Measurements from ENCODE around the gene C16orf95.

The C16orf95 gene

DNA sequence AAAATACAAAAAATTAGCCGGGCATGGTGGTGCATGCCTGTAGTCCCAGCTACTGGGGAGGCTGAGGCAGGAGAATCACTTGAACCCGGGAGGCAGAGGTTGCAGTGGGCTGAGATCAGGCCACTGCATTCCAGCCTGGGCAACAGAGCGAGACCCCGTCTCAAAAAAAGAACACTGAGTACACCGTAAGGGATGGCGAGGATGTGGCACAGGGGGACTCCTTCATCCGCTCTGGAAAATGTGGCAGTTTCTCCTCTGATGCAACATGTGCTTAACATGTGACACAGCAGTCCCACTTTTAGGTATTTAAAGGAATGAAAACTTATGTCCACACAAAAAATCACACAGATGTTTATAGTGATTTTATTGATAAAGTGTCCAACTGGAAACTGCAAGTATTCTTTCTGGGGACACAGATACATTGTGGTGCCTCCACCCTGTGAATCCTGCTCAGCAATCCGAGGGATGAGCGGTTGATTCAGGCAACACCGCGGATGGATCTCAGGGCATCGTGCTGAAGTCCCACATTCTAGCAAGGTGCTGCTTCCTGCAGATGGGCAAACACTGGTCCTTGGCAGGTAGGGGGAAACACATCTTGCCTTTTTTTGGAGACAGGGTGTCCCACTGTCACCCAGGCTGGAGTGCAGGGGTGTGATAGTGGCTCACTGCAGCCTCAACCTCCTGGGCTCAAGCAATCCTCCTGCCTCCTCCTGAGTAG lies 3.5 kb upstream of the C16orf95 start:
- Histone ChIP-seq H3K79me2 (ENCODE audit: low read length) (peaks cover 21% of the 10 kb centered on the region), H2AFZ (ENCODE audit: low read depth, low read length) (no peak overlapping the region), H4K20me1 (ENCODE audit: insufficient read depth, low read length) (no peaks in the 10 kb centered on the region), H3K9me3 (ENCODE audit: insufficient read depth, low read length) (no peaks in the 10 kb centered on the region), H3K36me3 (replicated peaks; ENCODE audit: low read depth, low read length) (peaks cover 6% of the 10 kb centered on the region), H3K4me1 (ENCODE audit: low read length) (peaks cover 18% of the 10 kb centered on the region), H3K27me3 (ENCODE audit: low read depth, low read length) (no peaks in the 10 kb centered on the region), H3K4me2 (ENCODE audit: low read length) (no peak overlapping the region), H3K27ac (ENCODE audit: low read length) (no peak overlapping the region), H3K4me3 (ENCODE audit: low read length) (no peak overlapping the region), H3K9ac (ENCODE audit: low read length) (no peak overlapping the region)
- TF ChIP-seq, protein P1, sequence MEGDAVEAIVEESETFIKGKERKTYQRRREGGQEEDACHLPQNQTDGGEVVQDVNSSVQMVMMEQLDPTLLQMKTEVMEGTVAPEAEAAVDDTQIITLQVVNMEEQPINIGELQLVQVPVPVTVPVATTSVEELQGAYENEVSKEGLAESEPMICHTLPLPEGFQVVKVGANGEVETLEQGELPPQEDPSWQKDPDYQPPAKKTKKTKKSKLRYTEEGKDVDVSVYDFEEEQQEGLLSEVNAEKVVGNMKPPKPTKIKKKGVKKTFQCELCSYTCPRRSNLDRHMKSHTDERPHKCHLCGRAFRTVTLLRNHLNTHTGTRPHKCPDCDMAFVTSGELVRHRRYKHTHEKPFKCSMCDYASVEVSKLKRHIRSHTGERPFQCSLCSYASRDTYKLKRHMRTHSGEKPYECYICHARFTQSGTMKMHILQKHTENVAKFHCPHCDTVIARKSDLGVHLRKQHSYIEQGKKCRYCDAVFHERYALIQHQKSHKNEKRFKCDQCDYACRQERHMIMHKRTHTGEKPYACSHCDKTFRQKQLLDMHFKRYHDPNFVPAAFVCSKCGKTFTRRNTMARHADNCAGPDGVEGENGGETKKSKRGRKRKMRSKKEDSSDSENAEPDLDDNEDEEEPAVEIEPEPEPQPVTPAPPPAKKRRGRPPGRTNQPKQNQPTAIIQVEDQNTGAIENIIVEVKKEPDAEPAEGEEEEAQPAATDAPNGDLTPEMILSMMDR (IDR thresholded peaks at IDR 0.05; ENCODE audit: low read depth, low read length): no peak
- no peak for TF ChIP-seq EZH2phosphoT487 (IDR thresholded peaks at IDR 0.05; ENCODE audit: low read depth)

DNA sequence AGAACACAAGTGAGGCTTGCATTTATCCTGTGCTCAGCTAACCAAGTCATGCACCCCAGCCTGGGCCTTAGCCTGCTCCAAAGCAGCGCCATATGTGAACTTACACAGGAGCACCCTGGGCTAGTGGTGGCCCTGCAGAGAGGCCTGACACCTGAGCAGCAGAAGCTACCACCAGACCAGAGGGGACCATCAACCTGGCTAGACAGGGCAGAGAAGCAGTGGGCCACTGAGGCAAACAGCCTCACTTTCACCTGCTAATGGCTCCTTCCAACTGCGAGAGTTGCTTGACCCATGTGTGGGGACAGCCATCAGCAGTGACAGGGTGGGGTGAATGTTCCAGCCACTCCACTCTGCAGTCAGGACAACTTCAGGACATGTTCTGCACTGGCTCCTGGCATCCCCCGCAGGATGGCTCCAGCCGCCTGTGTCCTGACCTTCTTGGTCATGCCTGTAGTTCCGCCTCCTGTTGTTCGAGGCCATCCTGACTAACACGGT lies 2.9 kb upstream of the C16orf95 start:
- Histone ChIP-seq H3K79me2 (ENCODE audit: low read length) (peaks cover 21% of the 10 kb centered on the region), H4K20me1 (ENCODE audit: insufficient read depth, low read length) (no peaks in the 10 kb centered on the region), H3K4me1 (ENCODE audit: low read length) (peaks cover 24% of the 10 kb centered on the region), H3K27me3 (ENCODE audit: low read depth, low read length) (no peaks in the 10 kb centered on the region), H3K36me3 (replicated peaks; ENCODE audit: low read depth, low read length) (peaks cover 6% of the 10 kb centered on the region), H3K4me3 (ENCODE audit: low read length) (no peak overlapping the region), H3K27ac (ENCODE audit: low read length) (no peak overlapping the region), H3K9me3 (ENCODE audit: insufficient read depth, low read length) (no peaks in the 10 kb centered on the region), H2AFZ (ENCODE audit: low read depth, low read length) (no peak overlapping the region), H3K9ac (ENCODE audit: low read length) (no peak overlapping the region), H3K4me2 (ENCODE audit: low read length) (no peak overlapping the region)
- TF ChIP-seq, protein P1 (IDR thresholded peaks at IDR 0.05; ENCODE audit: low read depth, low read length): no peak
- TF ChIP-seq EZH2phosphoT487 (IDR thresholded peaks at IDR 0.05; ENCODE audit: low read depth): no peak

DNA sequence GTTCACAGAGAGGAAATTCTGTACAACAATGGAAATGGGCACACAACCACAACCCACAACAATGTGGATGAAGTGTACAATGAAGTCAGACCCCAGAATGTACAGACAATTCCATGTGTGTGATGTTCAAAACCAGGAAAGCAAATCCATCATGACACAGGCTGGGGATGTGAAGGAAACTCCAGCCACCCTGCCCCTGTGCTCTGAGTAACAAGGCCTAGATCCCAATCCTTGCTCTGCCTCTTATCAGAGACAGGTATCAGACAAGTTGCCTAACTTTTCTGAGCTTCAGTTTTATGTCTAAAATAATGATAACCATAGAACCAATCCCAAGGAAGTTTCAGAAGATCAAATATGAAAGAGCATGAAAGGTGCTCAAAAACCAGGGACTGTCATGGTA lies 1.8 kb upstream of the C16orf95 start:
- Histone ChIP-seq H3K4me2 (ENCODE audit: low read length) (peak overlapping the region; percentile 93), H4K20me1 (ENCODE audit: insufficient read depth, low read length) (no peaks in the 10 kb centered on the region), H3K9ac (ENCODE audit: low read length) (no peak overlapping the region), H3K36me3 (replicated peaks; ENCODE audit: low read depth, low read length) (peaks cover 6% of the 10 kb centered on the region), H3K4me3 (ENCODE audit: low read length) (peak overlapping the region; percentile 82; the same call in 1 of the 2 replicates), H3K79me2 (ENCODE audit: low read length) (peaks cover 21% of the 10 kb centered on the region), H3K27ac (ENCODE audit: low read length) (no peak overlapping the region), H3K27me3 (ENCODE audit: low read depth, low read length) (no peaks in the 10 kb centered on the region), H2AFZ (ENCODE audit: low read depth, low read length) (no peak overlapping the region), H3K9me3 (ENCODE audit: insufficient read depth, low read length) (no peaks in the 10 kb centered on the region), H3K4me1 (ENCODE audit: low read length) (peaks cover 31% of the 10 kb centered on the region)
- TF ChIP-seq, protein P1 (IDR thresholded peaks at IDR 0.05; ENCODE audit: low read depth, low read length): no peak
- no peak for TF ChIP-seq EZH2phosphoT487 (IDR thresholded peaks at IDR 0.05; ENCODE audit: low read depth)

DNA sequence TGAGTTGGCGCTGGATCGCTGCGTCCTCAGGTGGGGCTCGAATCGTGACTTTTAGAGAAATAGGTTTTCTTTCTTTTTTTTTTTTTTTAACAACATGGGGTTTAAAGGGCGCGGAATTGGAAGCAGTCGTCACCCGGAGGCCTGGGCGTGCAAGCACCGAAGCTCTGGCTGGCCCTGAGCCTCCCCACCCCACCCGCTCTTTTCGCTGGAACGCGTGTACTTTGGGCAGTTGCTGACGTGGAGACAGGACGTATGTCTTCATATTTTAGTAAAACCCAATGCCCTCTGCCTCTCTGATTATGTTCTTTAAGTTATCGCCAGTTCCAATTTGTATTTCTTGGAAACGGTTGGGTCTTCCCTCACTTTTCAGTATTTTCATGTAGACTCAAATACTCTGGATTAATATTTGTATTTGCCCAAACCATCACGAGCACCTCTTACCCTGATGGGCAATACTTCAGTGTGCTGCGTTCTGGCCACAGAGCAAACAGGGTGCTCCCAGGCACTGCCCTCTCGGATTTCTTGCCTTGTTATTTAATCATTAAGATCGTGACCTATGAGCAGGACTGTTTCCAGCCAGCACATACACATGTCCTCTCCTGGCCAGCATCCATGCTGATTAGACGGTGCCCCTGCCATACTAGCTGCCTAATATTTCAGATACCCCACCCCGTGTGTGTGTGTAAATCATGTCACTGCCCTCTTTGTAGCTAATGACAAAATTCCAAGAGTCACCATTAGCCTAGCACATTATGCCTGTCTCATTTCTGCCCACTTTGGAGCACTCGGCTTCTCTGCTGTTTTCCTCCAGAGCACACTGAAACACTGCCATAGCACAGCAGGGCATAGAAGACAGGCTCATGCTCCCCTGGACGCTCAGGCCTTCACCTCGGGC lies 805 bp upstream of the C16orf95 start:
- H3K27ac ChIP-seq (ENCODE audit: low read length): peak overlapping the region; percentile 75
- H2AFZ ChIP-seq (ENCODE audit: low read depth, low read length): no peak overlapping the region
- H3K4me3 ChIP-seq (ENCODE audit: low read length): peak overlapping the region; percentile 82
- peaks cover 21% of the 10 kb centered on the region for H3K79me2 ChIP-seq (ENCODE audit: low read length)
- H3K4me1 ChIP-seq (ENCODE audit: low read length): peaks cover 31% of the 10 kb centered on the region
- no peaks in the 10 kb centered on the region for H3K27me3 ChIP-seq (ENCODE audit: low read depth, low read length)
- H3K36me3 ChIP-seq (replicated peaks; ENCODE audit: low read depth, low read length): peaks cover 6% of the 10 kb centered on the region
- no peaks in the 10 kb centered on the region for H4K20me1 ChIP-seq (ENCODE audit: insufficient read depth, low read length)
- H3K4me2 ChIP-seq (ENCODE audit: low read length): peak overlapping the region; percentile 93
- TF ChIP-seq, protein P1 (IDR thresholded peaks at IDR 0.05; ENCODE audit: low read depth, low read length): no peak
- no peaks in the 10 kb centered on the region for H3K9me3 ChIP-seq (ENCODE audit: insufficient read depth, low read length)
- H3K9ac ChIP-seq (ENCODE audit: low read length): peak overlapping the region; percentile 92

All from OCI-LY3 (cell line).